ENCODE data around the gene TARS3.

TARS3 gene

GRCh38 chr15:101669744-101670143, 54.5 kb downstream of the TARS3 start:
- H2AFZ ChIP-seq (ENCODE audit: low read length): no peak overlapping the region
- no peak for TF ChIP-seq CTCF (conservative IDR thresholded peaks at IDR 0.05; ENCODE audit: low read length)
- no peak for TF ChIP-seq EZH2phosphoT487 (IDR thresholded peaks at IDR 0.05; ENCODE audit: borderline replicate concordance)
- H3K9me2 ChIP-seq (replicated peaks; ENCODE audit: low read depth, low read length): no peaks in the 10 kb centered on the region
- no peaks in the 10 kb centered on the region for H3F3A ChIP-seq (ENCODE audit: low read depth)
- H4K20me1 ChIP-seq (ENCODE audit: insufficient read depth, low read length, poor library complexity, severe bottlenecking): no peaks in the 10 kb centered on the region
- H3K27me3 ChIP-seq (ENCODE audit: insufficient read depth, low read length, poor library complexity, severe bottlenecking): no peaks in the 10 kb centered on the region
- H3K4me2 ChIP-seq (ENCODE audit: low read depth, low read length, poor library complexity, severe bottlenecking): no peak overlapping the region
- H3K79me2 ChIP-seq (ENCODE audit: insufficient read depth, low read length): no peaks in the 10 kb centered on the region
- H3K4me1 ChIP-seq (ENCODE audit: insufficient read depth, low read length, poor library complexity, severe bottlenecking): no peaks in the 10 kb centered on the region
- no peak overlapping the region for H3K4me3 ChIP-seq (ENCODE audit: low read length, poor library complexity, severe bottlenecking)
- no peak overlapping the region for H3K9ac ChIP-seq (ENCODE audit: low read depth, low read length, poor library complexity, severe bottlenecking)
- H3K9me3 ChIP-seq (ENCODE audit: insufficient read depth, low read depth, low read length): no peaks in the 10 kb centered on the region; the same call in 1 of the 2 replicates
- 0 out of 2 replicates have a peak, but pooled peaks cover 2% of the 10 kb centered on the region for H3K36me3 ChIP-seq (ENCODE audit: insufficient read depth, low read length)

GRCh38 chr15:101667881-101668280, 56.4 kb downstream of the TARS3 start:
- no peaks in the 10 kb centered on the region for H3K79me2 ChIP-seq (ENCODE audit: insufficient read depth, low read length)
- H3K9ac ChIP-seq (ENCODE audit: low read depth, low read length, poor library complexity, severe bottlenecking): no peak overlapping the region
- no peaks in the 10 kb centered on the region for H3K4me1 ChIP-seq (ENCODE audit: insufficient read depth, low read length, poor library complexity, severe bottlenecking)
- no peaks in the 10 kb centered on the region; the same call in 1 of the 2 replicates for H3K9me3 ChIP-seq (ENCODE audit: insufficient read depth, low read depth, low read length)
- H3K4me3 ChIP-seq (ENCODE audit: low read length, poor library complexity, severe bottlenecking): no peak overlapping the region
- TF ChIP-seq CTCF (conservative IDR thresholded peaks at IDR 0.05; ENCODE audit: low read length) (no peak), EZH2phosphoT487 (IDR thresholded peaks at IDR 0.05; ENCODE audit: borderline replicate concordance) (no peak)
- no peaks in the 10 kb centered on the region for H3K27me3 ChIP-seq (ENCODE audit: insufficient read depth, low read length, poor library complexity, severe bottlenecking)
- no peak overlapping the region for H2AFZ ChIP-seq (ENCODE audit: low read length)
- no peaks in the 10 kb centered on the region for H3F3A ChIP-seq (ENCODE audit: low read depth)
- no peaks in the 10 kb centered on the region for H3K9me2 ChIP-seq (replicated peaks; ENCODE audit: low read depth, low read length)
- no peaks in the 10 kb centered on the region for H4K20me1 ChIP-seq (ENCODE audit: insufficient read depth, low read length, poor library complexity, severe bottlenecking)
- H3K36me3 ChIP-seq (ENCODE audit: insufficient read depth, low read length): no peaks in the 10 kb centered on the region
- H3K4me2 ChIP-seq (ENCODE audit: low read depth, low read length, poor library complexity, severe bottlenecking): no peak overlapping the region

GRCh38 chr15:101664303-101664913, 59.9 kb downstream of the TARS3 start:
- H3K4me3 ChIP-seq (ENCODE audit: low read length, poor library complexity, severe bottlenecking): no peak overlapping the region
- H4K20me1 ChIP-seq (ENCODE audit: insufficient read depth, low read length, poor library complexity, severe bottlenecking): no peaks in the 10 kb centered on the region
- H3K27me3 ChIP-seq (ENCODE audit: insufficient read depth, low read length, poor library complexity, severe bottlenecking): no peaks in the 10 kb centered on the region
- no peaks in the 10 kb centered on the region for H3K9me2 ChIP-seq (replicated peaks; ENCODE audit: low read depth, low read length)
- H3K36me3 ChIP-seq (ENCODE audit: insufficient read depth, low read length): no peaks in the 10 kb centered on the region
- H3F3A ChIP-seq (ENCODE audit: low read depth): no peaks in the 10 kb centered on the region
- no peaks in the 10 kb centered on the region; the same call in 1 of the 2 replicates for H3K9me3 ChIP-seq (ENCODE audit: insufficient read depth, low read depth, low read length)
- H3K4me2 ChIP-seq (ENCODE audit: low read depth, low read length, poor library complexity, severe bottlenecking): no peak overlapping the region
- H2AFZ ChIP-seq (ENCODE audit: low read length): no peak overlapping the region
- no peak overlapping the region for H3K9ac ChIP-seq (ENCODE audit: low read depth, low read length, poor library complexity, severe bottlenecking)
- no peaks in the 10 kb centered on the region for H3K79me2 ChIP-seq (ENCODE audit: insufficient read depth, low read length)
- H3K4me1 ChIP-seq (ENCODE audit: insufficient read depth, low read length, poor library complexity, severe bottlenecking): no peaks in the 10 kb centered on the region
- TF ChIP-seq EZH2phosphoT487 (IDR thresholded peaks at IDR 0.05; ENCODE audit: borderline replicate concordance) (no peak), CTCF (conservative IDR thresholded peaks at IDR 0.05; ENCODE audit: low read length) (peak; percentile 63)
